ENCODE results near the gene KRTAP4-7. TPM values are rescaled to one million over a fixed set of nuclear protein-coding genes. Genes with fewer than 3 reads are reported as not detected.

KRTAP4-7 gene
- total and polyA plus RNA-seq, 2 donors (not counting 3 experiments of a cell fraction or from before 2014, with no cell fraction given), result not detected

- ChIA-PET CTCF (interaction anchor here (1.3 kb wide), 1 partner anchor 538 kb away, joined by 3 read pairs; no protein-coding TSS in a partner anchor), POLR2A (no interaction called here)
- dilution Hi-C loops (cut with MboI; ENCODE audit: extremely low pct_ligation_motif_present, low sequenced_read_pairs) (no loop called here), intact Hi-C loops (cut with micrococcal nuclease) (no loop called here)
- FAIRE-seq, result no peak
- no peak overlapping the region for H3K4me2 ChIP-seq (ENCODE audit: insufficient read depth, low read length)
- H3K9me1 ChIP-seq (replicated peaks; ENCODE audit: control insufficient read depth, extremely low read depth, insufficient read depth, low read length), result no peaks in the 10 kb centered on the region
- H3K9ac ChIP-seq (replicated peaks; ENCODE audit: extremely low read depth, insufficient read depth, low read length), result no peak overlapping the region
- no peaks in the 10 kb centered on the region for H3K36me3 ChIP-seq (ENCODE audit: control insufficient read depth in 2 of 2, extremely low read depth in 1 of 2, insufficient read depth in 2 of 2, low read length in 2 of 2)
- H4K20me1 ChIP-seq (replicated peaks; ENCODE audit: control insufficient read depth, extremely low read depth, insufficient read depth, low read length), result no peaks in the 10 kb centered on the region
- H3K9me3 ChIP-seq (replicated peaks; ENCODE audit: control insufficient read depth, insufficient read depth, low read length), result no peaks in the 10 kb centered on the region
- TF ChIP-seq POLR2AphosphoS5 (IDR thresholded peaks at IDR 0.05; ENCODE audit: insufficient read depth, low read depth, low read length), result no peak
- no peak for TF ChIP-seq CTCF (IDR thresholded peaks at IDR 0.05; ENCODE audit: extremely low read depth in 1 of 2, insufficient read depth in 1 of 2, low read depth in 1 of 2, low read length in 2 of 2)
- TF ChIP-seq GATA2 (IDR thresholded peaks at IDR 0.05; ENCODE audit: insufficient read depth, insufficient read length, low read depth, low read length), result no peak
- TF ChIP-seq JUN (IDR thresholded peaks at IDR 0.05; ENCODE audit: borderline replicate concordance, insufficient read depth, insufficient read length, low read depth), result no peak
- TF ChIP-seq MYC (IDR thresholded peaks at IDR 0.05; ENCODE audit: low read depth, low read length), result no peak
- no peak for TF ChIP-seq EZH2 (IDR thresholded peaks at IDR 0.05; ENCODE audit: borderline replicate concordance, low read depth, low read length, severe bottlenecking)
- no peak for TF ChIP-seq POLR2A (IDR thresholded peaks at IDR 0.05; ENCODE audit: low read depth, low read length)
- no peak for TF ChIP-seq FOS (IDR thresholded peaks at IDR 0.05; ENCODE audit: borderline replicate concordance, insufficient read depth, low read length)
- TF ChIP-seq, protein P1, sequence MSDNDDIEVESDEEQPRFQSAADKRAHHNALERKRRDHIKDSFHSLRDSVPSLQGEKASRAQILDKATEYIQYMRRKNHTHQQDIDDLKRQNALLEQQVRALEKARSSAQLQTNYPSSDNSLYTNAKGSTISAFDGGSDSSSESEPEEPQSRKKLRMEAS (IDR thresholded peaks at IDR 0.05; ENCODE audit: insufficient read depth, insufficient read length), result no peak
- H3K4me1 ChIP-seq (ENCODE audit: control insufficient read depth, extremely low read depth, insufficient read depth, low read length), result peaks cover 3% of the 10 kb centered on the region
- no peak overlapping the region for H3K4me3 ChIP-seq (replicated peaks in 1 of 3; ENCODE audit: insufficient read depth in 1 of 3, low read depth in 1 of 3, low read length in 3 of 3)
- H3K79me2 ChIP-seq (ENCODE audit: control insufficient read depth, insufficient read depth, low read length), result no peaks in the 10 kb centered on the region
- no peak overlapping the region for H3K27ac ChIP-seq (ENCODE audit: insufficient read depth, low read depth, low read length)
- H3K27me3 ChIP-seq (ENCODE audit: control insufficient read depth in 2 of 2, insufficient read depth in 2 of 2, low read length in 2 of 2), result no peaks in the 10 kb centered on the region
- H2AFZ ChIP-seq (ENCODE audit: low read depth, low read length), result no peak overlapping the region
- BruUV-seq (replicated peaks), result no TSS peak
- no peak for DNase-seq (ENCODE audit: low read depth, low spot score)
Observed at GRCh38 chr17:41125064-41125463, 41.1 kb downstream of the KRTAP4-7 start.
